ENCODE measurements around the gene OTUD5.

The OTUD5 gene

GRCh38 chrX:48937054-48937907 lies 20.1 kb downstream of the OTUD5 start:
- peak; percentile 32 for DNase-seq

DNA sequence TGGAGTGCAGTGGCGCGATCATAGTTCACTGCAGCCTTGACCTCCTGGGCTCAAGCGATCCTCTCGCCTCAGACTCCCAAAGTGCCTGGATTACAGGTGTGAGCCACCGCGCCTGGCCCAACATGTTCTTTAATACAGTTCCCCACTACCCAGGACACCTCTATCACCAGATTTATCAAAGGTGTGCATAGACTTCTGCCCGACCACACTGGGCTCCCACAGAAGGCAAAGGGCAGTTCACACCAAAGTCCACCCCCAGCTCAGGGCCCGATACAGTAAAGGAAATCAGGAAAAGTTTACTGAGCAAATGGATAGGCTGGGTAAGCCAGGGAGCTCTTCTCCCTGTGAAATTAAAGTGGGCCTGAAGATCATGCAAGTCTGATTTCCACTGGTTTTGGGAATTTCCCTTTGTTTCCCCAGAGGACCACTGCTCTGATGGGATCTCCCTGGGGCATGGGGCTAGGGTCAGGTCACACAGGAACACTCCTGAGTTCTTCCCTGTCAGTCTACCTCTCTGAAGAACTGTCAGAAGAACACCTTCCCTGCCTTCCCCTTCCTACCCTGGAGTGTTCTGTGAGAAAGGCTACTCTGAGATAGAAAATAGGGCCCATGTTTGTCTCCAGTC lies 20.9 kb downstream of the OTUD5 start:
- no peak for DNase-seq

- no peak for DNase-seq
Observed at GRCh38 chrX:48935301-48935670, 22.1 kb downstream of the OTUD5 start.

DNA sequence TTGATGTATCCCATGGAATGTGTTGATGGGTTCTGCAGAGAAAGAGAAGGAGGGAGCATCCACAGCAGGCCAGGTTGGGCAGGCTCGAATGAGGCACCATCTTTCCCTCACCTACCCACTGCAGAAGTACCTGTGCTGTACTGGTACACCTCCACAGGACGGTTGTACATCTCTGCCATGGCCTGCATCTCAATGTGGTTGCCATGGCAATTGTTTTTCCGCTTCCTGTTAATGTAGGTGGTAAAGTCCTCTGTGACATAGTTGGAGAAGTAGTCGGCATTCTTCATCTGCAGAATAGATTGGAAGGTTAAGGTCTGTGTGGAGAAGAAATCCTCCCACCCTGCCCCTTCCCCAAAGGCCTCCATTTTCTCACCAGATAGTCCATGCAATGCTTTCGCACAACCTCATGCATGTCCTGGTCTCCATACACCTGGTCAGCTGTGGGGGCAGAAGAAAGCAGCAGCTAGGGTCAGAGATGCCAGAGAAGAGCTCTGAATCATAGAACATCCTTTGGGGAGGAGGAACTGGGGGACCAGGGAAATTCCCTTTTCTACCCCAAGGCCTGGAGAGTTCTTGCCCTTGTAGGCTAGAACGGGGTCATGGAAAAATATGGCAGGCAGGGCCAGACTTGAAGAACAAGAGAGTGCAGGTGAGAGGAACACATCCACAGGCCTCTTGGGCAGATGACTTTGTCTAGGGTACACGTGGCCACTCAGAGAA lies 22.7 kb downstream of the OTUD5 start:
- no peak for DNase-seq

- DNase-seq = no peak
Observed at GRCh38 chrX:48933757-48934156, 23.6 kb downstream of the OTUD5 start.

GRCh38 chrX:48927736-48928382 lies 29.5 kb downstream of the OTUD5 start:
- DNase-seq = no peak

DNA sequence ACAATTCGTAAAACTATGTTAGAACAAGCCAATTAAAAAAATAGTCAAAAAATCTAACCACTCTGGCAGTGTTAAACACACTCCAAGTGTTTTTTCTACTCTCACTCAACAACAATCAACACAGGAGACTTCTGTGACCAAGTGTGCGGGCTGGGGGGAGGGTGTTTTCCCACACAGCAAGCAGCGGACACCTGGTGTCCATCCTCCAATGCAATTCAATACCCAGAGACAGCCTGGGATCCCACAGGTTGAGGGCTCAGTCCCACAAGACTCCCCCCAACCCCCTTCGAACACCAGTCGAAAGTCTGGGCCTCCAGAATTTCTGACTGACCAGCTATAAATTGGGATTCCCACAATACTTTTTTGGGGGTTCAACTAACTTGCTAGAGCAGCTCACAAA lies 30.3 kb downstream of the OTUD5 start:
- DNase-seq = no peak

- no peak for DNase-seq
Observed at GRCh38 chrX:48924270-48924669, 33.1 kb downstream of the OTUD5 start.

DNA sequence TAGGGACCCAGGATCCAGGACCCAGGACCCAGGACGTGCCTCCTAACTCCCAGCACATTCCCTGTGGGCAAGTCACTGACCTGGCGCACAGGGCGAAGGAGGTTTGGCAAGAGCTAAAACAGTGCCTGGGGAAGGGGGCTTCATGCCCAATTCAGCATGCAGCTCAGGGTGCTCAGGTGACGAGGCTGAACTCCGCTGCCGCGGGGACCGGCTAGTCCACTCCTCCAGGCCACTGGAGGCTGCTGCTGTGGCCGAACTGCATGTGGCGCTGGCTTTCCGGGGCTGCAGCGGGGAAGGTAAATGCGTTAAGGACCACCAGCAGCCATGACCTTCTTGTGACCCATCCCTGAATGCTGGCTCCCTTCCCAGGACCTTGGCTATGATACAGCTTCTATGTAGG lies 33.6 kb downstream of the OTUD5 start:
- DNase-seq = no peak

GRCh38 chrX:48920718-48921104 lies 36.7 kb downstream of the OTUD5 start:
- no peak for DNase-seq

DNA sequence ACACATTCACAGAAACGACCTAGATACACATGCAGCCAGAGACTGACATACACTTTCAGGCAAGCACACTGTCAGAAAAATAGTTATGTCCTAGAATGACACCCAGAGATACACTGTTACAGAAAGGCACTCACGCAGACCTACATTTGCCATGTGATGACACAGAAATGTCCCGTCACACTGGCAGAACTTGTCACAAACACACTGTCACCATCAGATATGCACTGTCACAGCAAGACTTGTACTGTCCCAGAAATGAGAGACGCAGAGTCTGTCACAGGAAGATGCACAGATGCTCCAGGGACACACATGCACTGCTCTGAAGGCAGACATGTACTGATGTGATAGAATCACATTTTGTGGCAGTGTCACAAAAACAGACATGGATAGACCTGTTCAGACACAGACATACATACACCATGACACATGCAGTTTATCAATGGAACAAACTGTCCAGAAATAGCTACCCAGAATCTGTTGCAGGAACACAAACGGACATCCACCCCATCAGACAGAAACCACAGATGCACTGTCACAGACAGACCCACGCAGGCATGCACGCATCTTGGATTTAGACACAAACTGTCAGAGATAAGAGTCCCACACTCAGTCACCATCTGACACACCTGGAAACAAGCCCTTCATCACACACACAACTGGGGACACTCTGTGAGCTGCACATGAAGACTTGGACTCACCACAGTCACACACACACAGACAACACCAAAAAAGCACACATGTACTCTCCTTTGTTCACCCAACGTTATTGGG lies 37.3 kb downstream of the OTUD5 start:
- DNase-seq = no peak

- no peak for DNase-seq
Observed at GRCh38 chrX:48919360-48919841, 38.0 kb downstream of the OTUD5 start.

DNA sequence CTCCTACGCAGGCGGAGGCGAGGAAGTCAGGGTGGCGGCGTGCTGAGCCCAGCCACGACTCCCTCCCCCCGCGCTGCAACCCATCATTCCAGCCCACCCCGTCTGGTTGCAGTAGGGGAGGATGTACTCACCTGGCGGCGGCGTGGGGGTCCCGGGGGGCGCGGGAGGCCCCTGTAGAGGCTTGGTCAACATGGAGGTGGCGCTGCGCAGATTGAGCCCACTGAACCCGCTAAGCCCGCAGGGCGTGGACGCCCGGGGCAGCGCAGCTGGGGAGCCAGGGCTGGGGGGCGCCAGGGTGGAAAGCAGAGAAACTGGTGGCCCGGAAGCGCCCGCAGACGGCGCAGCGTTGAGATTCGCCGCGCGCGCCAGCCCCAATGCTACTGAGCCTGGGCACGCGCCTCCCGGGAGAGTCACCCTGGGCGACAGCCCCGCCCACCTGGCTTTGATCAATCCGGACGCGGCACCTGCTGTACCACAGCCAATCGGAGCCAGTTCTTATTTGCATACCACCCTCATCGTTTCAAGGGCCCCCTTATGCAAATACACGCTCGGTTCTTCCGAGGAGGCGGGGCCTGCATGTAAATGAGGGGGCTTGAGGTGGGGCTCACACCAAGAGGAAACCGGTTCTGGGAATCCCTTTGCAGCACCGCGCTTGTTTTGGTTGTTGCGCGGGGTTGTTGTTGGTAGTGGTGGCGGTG lies 38.6 kb downstream of the OTUD5 start, which contains the start of gene PIM2:
PIM2 (minus strand) TSS at position 382 of the 698 bp plus-strand sequence; CDS start at position 192, 190 bp downstream.
- peak; percentile 63 for DNase-seq

DNA sequence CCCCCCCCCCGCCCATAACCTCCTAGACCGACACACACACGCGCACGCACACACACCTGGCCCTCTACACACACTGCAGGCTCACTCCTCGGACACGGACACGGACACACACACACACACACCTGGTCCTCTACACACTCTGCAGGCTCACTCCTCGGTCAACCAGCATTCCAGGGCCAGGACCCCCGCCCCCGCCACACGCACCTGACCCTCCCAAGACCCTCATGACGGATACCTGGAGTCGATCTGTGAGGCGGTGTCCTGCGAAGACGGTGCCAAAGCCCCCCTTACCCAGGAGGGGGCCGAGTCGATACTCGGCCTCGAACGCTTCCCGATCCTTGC lies 39.1 kb downstream of the OTUD5 start:
- no peak for DNase-seq

- DNase-seq = peak; percentile 88
Observed at GRCh38 chrX:48917139-48918001, 40.0 kb downstream of the OTUD5 start.

DNA sequence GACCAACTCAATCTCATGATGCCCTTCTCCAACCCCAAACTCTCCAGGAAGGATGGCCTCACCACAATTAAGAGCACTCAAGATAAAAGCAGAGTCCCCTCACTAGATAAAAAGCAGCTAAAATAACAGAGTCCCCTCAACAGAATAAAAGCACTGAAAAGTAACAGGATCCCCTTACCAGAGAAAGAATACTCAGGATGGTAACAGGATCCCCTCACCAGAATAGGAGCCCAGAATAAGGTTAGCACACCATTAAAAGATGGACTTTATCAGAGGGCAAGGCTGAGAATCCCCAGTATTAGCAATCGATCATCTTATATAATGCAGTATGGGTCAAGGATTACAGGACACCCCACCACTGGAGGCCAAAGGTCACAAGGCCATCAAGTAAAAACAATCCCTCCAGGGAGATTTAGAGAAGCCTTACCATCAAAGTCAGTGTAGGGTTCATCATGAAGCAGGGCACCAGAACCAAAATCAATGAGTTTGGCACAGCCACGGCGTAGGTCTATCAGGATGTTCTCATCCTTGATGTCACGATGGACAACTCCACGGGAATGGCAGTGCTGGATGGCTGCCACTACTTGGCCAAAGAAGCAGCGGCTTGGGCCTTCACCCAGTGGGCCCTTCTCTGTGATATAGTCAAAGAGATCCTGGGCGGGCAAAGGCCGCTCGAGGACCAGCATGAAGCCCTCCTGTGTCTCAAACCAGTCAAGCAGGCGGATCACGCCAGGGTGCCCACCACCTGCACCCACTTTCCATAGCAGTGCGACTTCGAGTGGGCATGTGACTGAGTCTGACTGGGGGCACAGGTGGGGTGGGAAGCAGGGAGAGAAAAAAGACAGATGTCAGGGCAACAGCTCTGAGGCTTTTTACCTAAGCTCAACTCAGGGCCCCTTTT lies 42.6 kb downstream of the OTUD5 start:
- no peak for DNase-seq

DNA sequence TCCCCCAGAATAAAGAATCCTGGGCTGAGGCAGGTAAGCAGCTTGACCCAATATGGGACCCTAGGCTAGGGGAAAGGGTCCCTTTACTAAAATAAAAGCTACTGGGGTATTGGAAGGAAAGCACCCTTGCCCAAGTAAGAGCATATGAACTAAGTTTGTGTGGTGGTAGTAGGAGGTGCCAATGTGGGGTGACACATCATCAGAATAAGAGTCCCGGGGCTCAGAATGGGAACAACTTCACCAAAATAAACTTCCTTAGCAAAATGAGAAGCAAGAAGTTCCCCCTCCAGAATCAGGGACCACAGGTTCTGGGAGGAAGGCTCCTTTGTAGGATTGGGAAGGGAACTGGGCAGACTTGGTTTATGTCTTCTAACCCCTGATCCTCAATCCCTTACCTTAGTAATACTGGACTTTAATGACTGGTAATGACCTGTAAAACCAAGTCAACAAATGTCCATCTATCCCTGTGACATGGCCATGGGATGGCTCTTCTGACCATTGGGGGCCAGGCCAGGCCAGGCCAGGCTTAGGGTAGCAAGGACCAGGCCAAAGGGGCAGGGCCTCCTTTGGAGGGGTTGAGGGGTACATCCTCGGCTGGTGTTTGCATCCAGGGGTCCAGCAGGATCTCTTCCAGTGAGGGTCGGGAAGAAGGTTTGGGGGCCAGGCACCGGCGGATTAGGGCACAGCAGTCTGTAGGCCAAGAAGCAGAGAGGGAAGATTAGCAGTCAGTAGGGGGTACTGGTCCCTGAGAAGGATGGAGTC lies 43.6 kb downstream of the OTUD5 start:
- no peak for DNase-seq

GRCh38 chrX:48911412-48912182 lies 45.8 kb downstream of the OTUD5 start, which contains the start of gene SLC35A2:
Gene SLC35A2 (minus strand): TSS chrX:48911646. CDS start chrX:48911636, 10 bp downstream.
- peak; percentile 61 for DNase-seq

Data from fibroblast of upper back skin (primary cell).